Stimulated activated CD8-positive, alpha-beta memory T cell treated with anti-CD3 and anti-CD28 coated beads, Interleukin-15, amount 100 ng/mL, for 48 hours (primary cell): Measurements from ENCODE around the gene RNF220.
"Not testable (repeated sequence)": the region's sequence is repeated elsewhere in the genome, so short reads cannot be mapped to it uniquely, and the experiment has no call there.

ENCODE experiments used
- DNase-seq, 2 donors: peaks; one replicate each; pipeline ENCODE4 v3.0.0-alpha.2; 2020; ENCODE audit warnings: low read depth in 2 of 2

The RNF220 gene

GRCh38 chr1:44547361-44547760 lies 142.3 kb downstream of the RNF220 start:
- no peak for DNase-seq

- DNase-seq = no peak
These were observed 142.8 kb downstream of the RNF220 start for GRCh38 chr1:44547837-44548236.

GRCh38 chr1:44549510-44549909 lies 144.5 kb downstream of the RNF220 start:
- DNase-seq = no peak

- no peak for DNase-seq
These were observed 148.2 kb downstream of the RNF220 start for GRCh38 chr1:44553127-44553758.

GRCh38 chr1:44553771-44554170 lies 148.7 kb downstream of the RNF220 start:
- no peak for DNase-seq

GRCh38 chr1:44554706-44555105 lies 149.7 kb downstream of the RNF220 start:
- no peak for DNase-seq

GRCh38 chr1:44557778-44558177 lies 152.7 kb downstream of the RNF220 start:
- DNase-seq = no peak

- no peak for DNase-seq
These were observed 153.8 kb downstream of the RNF220 start for GRCh38 chr1:44558883-44559282.

- no peak for DNase-seq
These were observed 154.3 kb downstream of the RNF220 start for GRCh38 chr1:44559330-44559729.

GRCh38 chr1:44559913-44560312 lies 154.9 kb downstream of the RNF220 start:
- no peak for DNase-seq

- not testable (repeated sequence) for DNase-seq
These were observed 155.6 kb downstream of the RNF220 start for GRCh38 chr1:44560696-44561095.

GRCh38 chr1:44565259-44565750 lies 160.2 kb downstream of the RNF220 start:
- no peak for DNase-seq

- no peak for DNase-seq
These were observed 160.8 kb downstream of the RNF220 start for GRCh38 chr1:44565833-44566232.

GRCh38 chr1:44566281-44567046 lies 161.4 kb downstream of the RNF220 start:
- DNase-seq = no peak

- DNase-seq = no peak
These were observed 163.3 kb downstream of the RNF220 start for GRCh38 chr1:44568128-44568900.

- DNase-seq = no peak
These were observed 164.4 kb downstream of the RNF220 start for GRCh38 chr1:44569491-44569890.

GRCh38 chr1:44571712-44572571 lies 166.9 kb downstream of the RNF220 start:
- DNase-seq = no peak

GRCh38 chr1:44572572-44572879 lies 167.5 kb downstream of the RNF220 start:
- DNase-seq = no peak

- DNase-seq = no peak
These were observed 170.3 kb downstream of the RNF220 start for GRCh38 chr1:44575396-44575795.

GRCh38 chr1:44576456-44577150 lies 171.5 kb downstream of the RNF220 start:
- no peak for DNase-seq

- DNase-seq = no peak
These were observed 176.2 kb downstream of the RNF220 start for GRCh38 chr1:44581205-44581604.
